Keratinocyte (primary cell): ENCODE measurements around the gene RAD51.

Experiments used
- CTCF ChIP-seq, 3 experiments: IDR thresholded peaks in 1 of 3; conservative IDR thresholded peaks in 1 of 3; optimal IDR thresholded peaks in 1 of 3; 2 replicates in 2 of 3; 3 replicates in 1 of 3; pipeline versions ENCODE3 to v1.5.1; 2011; ENCODE audit warnings: low read length in 3 of 3, mild to moderate bottlenecking in 3 of 3, moderate library complexity in 2 of 3, control low read depth in 1 of 3, inconsistent platforms in 1 of 3; ENCODE audit not compliant: insufficient read depth in 2 of 3; ENCODE audit errors: extremely low read depth in 1 of 3
- EZH2 ChIP-seq: IDR thresholded peaks from one replicate; pipeline ENCODE4 v1.6.1; 2012; ENCODE audit warnings: inconsistent platforms, mild to moderate bottlenecking, low read length, moderate library complexity

DNA sequence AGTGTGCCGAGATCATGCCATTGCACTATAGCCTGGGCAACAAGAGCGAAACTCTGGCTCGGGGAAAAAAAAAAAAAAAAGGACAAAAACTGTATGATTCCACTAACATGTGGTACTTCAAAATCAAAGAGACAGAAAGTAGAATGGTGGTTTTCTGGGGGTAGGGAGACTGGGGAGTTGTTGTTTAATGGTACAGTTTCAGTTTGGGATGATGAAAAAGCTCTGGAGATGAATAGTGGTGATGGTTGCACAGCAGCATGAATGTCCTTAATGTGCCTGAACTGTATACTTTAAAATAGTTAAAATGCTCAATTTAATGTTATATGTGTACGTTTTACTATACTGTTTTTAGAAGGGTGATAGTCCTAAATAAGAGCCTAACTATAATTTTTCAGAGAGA lies 27.4 kb downstream of the RAD51 start:
- TF ChIP-seq CTCF (optimal IDR thresholded peaks at IDR 0.05 in 1 of 3, IDR thresholded peaks at IDR 0.05 in 1 of 3, conservative IDR thresholded peaks at IDR 0.05 in 1 of 3; ENCODE audit: extremely low read depth in 1 of 3, insufficient read depth in 2 of 3, low read length in 3 of 3) (no peak), EZH2 (no peak)
